Measurements from ENCODE around the gene CAPN11.

CAPN11 gene

DNA sequence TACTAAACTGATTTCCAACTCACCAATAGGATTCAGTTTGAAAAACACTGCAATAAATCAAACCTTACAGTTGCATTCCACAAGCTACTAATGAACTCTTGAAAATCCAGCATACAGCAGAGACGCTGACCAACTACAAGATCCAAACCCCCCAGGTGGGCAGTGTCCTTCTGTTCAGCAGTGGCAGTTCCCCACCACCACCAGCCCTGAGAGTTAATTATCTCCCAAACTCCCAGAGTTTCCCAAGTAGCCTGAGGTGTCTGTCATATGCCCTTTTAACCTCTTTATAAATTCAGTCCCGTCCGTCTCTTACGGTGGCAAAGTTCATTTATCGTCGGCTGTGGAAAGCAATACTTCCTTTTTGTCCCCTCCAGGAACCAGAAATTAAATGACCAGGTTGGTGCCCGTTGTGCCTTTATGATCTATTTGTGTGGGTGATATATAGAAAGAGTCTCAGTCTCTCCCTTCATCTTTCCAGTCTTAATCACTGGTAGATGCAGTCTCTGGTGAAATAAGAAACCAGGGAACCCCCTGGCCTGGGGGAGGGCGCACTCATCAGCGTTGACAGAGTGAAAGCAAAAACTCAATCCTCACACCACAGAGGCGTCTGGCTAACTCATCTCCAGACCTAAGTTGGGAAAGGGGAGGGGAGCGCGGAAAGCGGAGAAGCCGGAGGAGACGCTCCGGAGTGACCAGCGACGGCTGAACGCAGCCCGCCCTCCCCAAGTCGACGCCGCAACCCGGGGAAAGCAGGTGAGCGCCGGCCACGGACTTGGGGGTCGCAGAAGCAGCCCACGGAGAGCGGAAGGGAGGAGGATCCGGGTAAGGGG lies 32.1 kb upstream of the CAPN11 start:
- H3K36me3 Mint-ChIP-seq (ENCODE audit: low read depth), result peaks cover 16% of the 10 kb centered on the region
- peak overlapping the region; percentile 90 for H3K27ac Mint-ChIP-seq
- H3K4me3 Mint-ChIP-seq, result peak overlapping the region; percentile 82
- no peaks in the 10 kb centered on the region for H3K27me3 Mint-ChIP-seq (ENCODE audit: low read depth)
- peaks cover 39% of the 10 kb centered on the region for H3K4me1 Mint-ChIP-seq (ENCODE audit: low read depth)
- no peaks in the 10 kb centered on the region for H3K9me3 Mint-ChIP-seq

DNA sequence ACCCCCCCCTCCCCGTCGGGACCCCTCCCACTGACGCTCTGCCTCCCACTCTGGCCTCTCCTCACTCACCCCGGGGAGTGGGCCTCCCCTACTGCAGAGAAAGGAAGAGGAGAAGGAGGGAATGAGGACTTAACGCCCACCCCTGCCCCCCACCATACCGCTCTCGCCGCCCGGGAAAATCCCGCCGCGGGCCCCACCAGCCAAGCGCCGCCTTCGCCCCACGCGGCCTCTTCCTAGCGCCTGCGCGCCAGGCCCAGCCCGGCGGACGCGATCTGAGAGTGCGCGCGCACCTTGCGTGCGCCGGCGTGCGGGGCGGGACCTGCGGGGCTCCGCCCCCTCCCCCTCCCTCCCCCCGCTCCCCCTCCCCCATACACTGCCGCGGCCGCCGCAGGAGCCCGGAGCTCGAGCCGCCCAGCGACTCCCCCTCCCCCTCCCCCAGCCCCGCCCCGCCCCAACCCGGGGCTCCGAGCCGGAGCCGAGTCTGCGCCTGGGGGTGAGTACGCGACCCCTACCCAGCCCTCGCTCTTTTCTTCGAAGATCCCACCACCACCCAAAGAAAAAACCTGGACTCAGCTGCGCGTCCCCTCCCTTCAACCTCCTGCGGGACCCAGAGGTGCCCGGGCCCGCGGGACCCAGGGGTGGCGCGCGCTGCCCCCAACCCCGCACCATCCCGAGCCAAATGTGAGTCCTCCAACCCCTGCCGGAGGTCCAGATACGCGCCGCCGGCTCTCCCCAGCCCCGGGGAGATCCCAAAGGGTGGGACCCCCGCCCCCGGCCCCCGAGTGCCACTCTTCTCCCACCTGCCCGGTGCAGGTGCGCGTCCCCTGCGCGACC lies 31.2 kb upstream of the CAPN11 start, which contains the start of the genes MRPL14 and TMEM63B:
Gene MRPL14 (minus strand): TSS at position 267 of the 834 bp plus-strand sequence. CDS start 10,841 bp downstream, outside the sequence.
Gene TMEM63B (plus strand): TSS at position 369 of the 834 bp plus-strand sequence. CDS start 7,031 bp downstream, outside the sequence.
- H3K27ac Mint-ChIP-seq, result peak within 1 kb of the TSS; percentile 90
- peaks cover 44% of the 10 kb centered on the region for H3K4me1 Mint-ChIP-seq (ENCODE audit: low read depth)
- H3K27me3 Mint-ChIP-seq (ENCODE audit: low read depth), result no peaks in the 10 kb centered on the region
- no peaks in the 10 kb centered on the region for H3K9me3 Mint-ChIP-seq
- H3K4me3 Mint-ChIP-seq, result peak within 1 kb of the TSS; percentile 82
- peaks cover 17% of the 10 kb centered on the region for H3K36me3 Mint-ChIP-seq (ENCODE audit: low read depth)

DNA sequence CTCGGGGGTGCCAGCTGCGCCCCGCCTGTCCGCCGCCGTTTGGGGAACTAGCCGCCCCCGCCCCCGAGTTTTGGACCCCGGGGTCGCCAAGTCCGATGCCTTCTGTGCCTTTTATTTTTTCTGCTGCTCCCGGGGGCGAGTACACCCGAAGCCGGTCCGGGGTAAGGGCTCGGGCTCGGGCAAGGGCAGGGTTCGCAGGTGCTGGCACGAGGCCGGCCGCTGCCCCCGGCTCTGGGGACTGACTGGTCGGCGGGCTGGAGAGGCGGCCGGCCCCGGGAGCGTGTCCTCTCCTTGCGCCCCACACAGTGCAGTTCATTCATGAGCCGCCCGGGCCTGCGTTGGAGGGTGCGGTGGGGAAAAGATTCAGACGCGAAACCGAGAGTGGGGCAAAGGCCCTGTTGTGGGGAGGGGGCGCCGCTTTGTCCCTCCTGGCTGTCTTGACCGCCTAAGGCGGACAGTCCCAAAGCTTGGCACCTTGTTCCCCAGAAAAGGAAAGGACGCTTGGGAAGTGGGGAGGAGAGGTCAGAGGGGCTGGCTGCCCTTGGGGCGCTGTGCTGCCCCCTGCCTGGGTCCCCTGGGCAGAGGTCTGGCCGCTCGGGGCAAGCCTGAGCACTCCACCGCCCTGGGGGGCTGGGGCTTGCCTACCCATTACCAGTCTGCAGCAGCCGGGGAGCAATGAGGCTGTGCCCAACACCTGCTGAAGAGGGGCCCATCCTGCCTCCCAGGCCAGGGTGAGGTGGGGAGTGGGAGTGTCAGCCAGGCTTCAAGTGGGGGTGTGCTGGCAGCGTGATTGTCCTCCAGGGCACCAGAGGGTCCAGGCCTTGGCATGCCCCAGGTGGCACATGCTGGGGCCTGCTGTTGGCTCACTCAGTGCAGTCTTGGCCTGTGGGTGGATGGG lies 30.4 kb upstream of the CAPN11 start:
- Mint-ChIP-seq H3K27me3 (ENCODE audit: low read depth) (no peaks in the 10 kb centered on the region), H3K4me1 (ENCODE audit: low read depth) (peaks cover 35% of the 10 kb centered on the region), H3K36me3 (ENCODE audit: low read depth) (peaks cover 12% of the 10 kb centered on the region), H3K4me3 (peak overlapping the region; percentile 77), H3K27ac (peak overlapping the region; percentile 42), H3K9me3 (no peaks in the 10 kb centered on the region)

DNA sequence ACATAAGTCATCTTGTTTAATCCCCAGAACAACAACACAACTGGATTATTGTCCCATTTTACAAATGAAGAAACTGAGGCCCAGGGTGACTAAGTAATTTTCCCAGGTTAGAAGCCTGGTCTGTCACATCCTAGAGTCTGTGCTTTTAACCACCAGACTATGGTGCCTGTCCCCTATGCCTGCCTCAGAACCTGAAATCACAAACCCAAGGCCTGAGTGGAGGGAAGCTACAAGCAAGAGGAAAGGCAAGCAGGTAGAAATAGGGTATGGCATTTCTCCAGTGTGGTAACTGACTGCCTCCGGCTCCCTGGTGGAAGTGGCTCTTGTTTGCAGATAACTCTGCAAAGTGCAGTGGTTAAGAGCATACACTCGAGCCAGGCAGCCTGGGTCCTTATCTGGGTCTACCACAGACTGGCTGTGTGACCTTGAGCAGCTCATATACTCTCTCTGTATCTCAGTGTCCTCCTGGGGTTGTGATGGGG lies 28.7 kb upstream of the CAPN11 start:
- Mint-ChIP-seq H3K9me3 (no peaks in the 10 kb centered on the region), H3K27me3 (ENCODE audit: low read depth) (no peaks in the 10 kb centered on the region), H3K36me3 (ENCODE audit: low read depth) (peaks cover 11% of the 10 kb centered on the region), H3K27ac (no peak overlapping the region), H3K4me3 (peak overlapping the region; percentile 51), H3K4me1 (ENCODE audit: low read depth) (peaks cover 19% of the 10 kb centered on the region)

DNA sequence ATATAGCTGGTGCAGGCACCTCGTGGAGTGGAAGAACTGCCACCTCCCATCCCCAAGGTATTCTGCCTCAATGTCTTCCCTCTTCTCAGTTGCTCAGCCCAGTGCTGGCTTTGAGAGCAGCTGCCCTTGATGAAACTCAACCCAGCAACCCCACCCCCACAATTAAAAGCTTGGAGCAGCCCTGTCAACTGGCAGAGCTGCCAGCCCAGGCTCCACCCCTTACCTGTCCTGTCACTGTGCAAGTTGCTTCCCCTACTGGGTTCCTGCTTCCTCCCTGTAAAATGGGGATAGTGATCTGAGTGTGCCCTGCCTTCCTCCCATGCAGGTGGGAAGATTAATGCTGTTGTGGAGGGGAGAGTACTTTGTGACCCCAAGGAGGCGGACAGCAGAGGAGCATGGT lies 26.7 kb upstream of the CAPN11 start:
- Mint-ChIP-seq H3K9me3 (no peaks in the 10 kb centered on the region), H3K36me3 (ENCODE audit: low read depth) (peaks cover 7% of the 10 kb centered on the region), H3K27me3 (ENCODE audit: low read depth) (no peaks in the 10 kb centered on the region), H3K4me1 (ENCODE audit: low read depth) (peaks cover 7% of the 10 kb centered on the region), H3K4me3 (no peak overlapping the region), H3K27ac (no peak overlapping the region)

DNA sequence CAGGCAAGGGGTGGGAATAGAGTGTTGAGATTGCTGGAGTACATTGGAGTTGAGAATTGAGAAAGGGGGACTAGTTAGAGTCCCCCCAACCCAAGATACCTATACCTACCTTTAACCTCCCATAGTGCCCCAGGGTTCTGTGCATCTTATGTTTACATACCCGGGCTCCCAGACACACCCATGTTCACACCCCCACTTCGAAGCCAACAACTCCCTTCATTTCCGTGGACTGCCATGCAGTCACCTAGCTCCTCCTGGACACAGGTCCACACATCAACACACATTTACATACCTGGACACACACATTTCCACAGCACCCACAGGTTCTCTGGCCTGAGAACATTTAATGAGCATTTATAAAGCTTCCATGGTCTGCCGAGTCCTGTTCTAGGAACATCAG lies 26.1 kb upstream of the CAPN11 start:
- H3K27me3 Mint-ChIP-seq (ENCODE audit: low read depth), result no peaks in the 10 kb centered on the region
- peaks cover 7% of the 10 kb centered on the region for H3K36me3 Mint-ChIP-seq (ENCODE audit: low read depth)
- no peaks in the 10 kb centered on the region for H3K9me3 Mint-ChIP-seq
- H3K27ac Mint-ChIP-seq, result no peak overlapping the region
- H3K4me3 Mint-ChIP-seq, result no peak overlapping the region
- peaks cover 7% of the 10 kb centered on the region for H3K4me1 Mint-ChIP-seq (ENCODE audit: low read depth)

DNA sequence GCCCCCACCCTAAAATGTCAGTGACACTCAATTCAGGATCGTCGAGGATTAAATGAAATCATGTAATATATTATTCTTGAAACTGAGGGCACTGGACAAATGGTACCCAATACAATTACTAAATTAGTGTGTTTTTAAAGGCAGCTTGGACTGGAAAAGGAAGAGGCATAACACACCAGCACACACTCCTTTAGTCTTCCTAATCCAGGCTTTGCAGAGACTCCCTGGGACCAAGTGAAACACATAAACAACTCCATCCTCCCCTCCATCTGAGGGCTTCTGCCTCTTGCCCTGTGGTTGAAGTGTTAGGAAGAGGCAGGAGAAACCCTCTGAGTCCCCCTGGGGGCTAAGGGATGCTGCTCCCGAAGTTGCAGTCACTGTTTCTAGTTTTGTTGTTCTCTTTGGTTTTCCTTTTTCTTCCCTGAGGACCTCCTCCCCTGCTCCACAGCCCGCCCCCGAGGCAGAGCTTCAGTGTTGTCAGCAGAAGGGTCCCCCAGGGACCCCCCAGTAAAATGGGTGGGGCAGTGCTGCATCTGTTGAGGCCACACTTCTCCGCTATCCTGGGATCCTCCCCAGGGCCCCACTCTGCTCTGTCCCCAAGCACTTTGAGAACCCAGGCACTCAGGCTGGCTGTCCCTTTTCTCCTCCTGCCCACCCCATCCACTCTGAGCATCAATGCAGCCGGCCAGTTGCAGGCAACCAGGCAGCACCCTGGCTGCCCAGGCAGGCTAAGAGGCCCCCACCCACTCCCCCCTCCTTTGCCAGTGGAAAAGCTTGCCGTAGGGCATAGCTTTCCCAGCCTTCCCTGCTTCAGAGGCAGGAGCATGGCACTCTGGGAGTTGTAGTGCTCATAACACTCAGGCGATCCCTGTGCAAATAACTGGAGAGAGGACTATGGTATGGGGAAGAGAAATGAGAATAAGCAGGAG lies 25.4 kb upstream of the CAPN11 start:
- Mint-ChIP-seq H3K27ac (no peak overlapping the region), H3K4me1 (ENCODE audit: low read depth) (peaks cover 7% of the 10 kb centered on the region), H3K27me3 (ENCODE audit: low read depth) (no peaks in the 10 kb centered on the region), H3K4me3 (no peak overlapping the region), H3K36me3 (ENCODE audit: low read depth) (peaks cover 7% of the 10 kb centered on the region), H3K9me3 (no peaks in the 10 kb centered on the region)

DNA sequence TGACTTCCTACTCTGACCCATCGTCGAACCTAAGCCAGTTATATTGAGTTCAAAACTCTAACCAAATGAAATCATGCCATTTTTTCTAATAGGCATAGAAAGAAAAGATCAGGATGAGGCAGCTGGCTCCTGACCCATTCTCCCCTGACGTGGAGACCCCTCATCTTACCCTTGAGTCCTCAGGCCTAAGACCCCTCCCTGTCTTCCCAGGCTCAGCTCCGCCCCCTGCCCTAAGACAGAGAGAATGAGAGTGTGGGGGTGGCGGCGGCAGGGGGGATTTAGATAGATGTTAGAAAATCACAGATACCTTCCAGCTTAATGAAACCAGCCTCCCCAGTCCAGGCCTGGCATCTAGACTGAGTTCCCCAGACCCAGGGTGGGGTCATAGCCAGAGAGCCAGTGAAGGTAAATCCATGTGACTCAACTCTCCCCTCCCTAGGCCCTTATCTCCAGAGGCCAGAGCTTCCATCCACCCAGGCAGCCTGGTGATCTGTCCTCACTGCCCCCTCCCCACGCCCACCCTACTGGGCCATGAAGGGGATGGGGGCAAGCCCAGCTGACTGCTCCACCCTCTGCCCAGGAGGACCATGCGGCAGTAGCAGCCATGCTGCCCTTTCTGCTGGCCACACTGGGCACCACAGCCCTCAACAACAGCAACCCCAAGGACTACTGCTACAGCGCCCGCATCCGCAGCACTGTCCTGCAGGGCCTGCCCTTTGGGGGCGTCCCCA lies 24.5 kb upstream of the CAPN11 start:
- no peaks in the 10 kb centered on the region for H3K9me3 Mint-ChIP-seq
- H3K27me3 Mint-ChIP-seq (ENCODE audit: low read depth), result no peaks in the 10 kb centered on the region
- H3K36me3 Mint-ChIP-seq (ENCODE audit: low read depth), result peaks cover 7% of the 10 kb centered on the region
- H3K4me1 Mint-ChIP-seq (ENCODE audit: low read depth), result peaks cover 7% of the 10 kb centered on the region
- H3K27ac Mint-ChIP-seq, result no peak overlapping the region
- no peak overlapping the region for H3K4me3 Mint-ChIP-seq

DNA sequence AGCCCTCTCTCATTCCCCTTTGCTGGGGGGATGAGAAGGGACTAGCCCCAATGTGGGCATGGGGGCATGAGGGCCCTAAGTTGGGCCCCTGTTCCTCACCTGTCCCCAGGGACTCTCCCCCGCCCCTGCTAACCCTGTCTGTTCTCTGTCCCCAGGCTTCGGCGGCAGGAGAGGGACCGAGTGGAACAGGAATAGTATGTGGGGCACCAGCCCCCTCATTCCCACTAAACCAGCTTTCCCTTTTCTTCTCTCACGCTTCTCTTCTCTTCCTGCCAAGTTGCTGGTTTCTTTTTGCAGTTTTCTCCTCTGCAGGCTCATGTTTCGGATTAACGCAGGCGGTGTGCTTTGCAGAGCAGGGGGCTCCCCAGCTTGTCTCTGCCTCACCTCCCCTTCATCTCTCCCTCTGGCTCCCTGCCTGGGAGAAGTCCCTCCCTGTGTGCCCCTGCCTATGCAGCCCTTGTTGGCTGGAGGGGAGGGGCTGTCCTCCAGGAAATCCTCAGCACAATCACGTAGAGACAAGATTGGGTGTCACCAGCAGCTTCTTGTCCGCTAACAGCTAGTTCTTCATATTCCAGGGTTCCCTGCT lies 23.4 kb upstream of the CAPN11 start:
- H3K27me3 Mint-ChIP-seq (ENCODE audit: low read depth), result no peaks in the 10 kb centered on the region
- peaks cover 7% of the 10 kb centered on the region for H3K4me1 Mint-ChIP-seq (ENCODE audit: low read depth)
- no peaks in the 10 kb centered on the region for H3K9me3 Mint-ChIP-seq
- H3K27ac Mint-ChIP-seq, result no peak overlapping the region
- peaks cover 9% of the 10 kb centered on the region for H3K36me3 Mint-ChIP-seq (ENCODE audit: low read depth)
- H3K4me3 Mint-ChIP-seq, result no peak overlapping the region

DNA sequence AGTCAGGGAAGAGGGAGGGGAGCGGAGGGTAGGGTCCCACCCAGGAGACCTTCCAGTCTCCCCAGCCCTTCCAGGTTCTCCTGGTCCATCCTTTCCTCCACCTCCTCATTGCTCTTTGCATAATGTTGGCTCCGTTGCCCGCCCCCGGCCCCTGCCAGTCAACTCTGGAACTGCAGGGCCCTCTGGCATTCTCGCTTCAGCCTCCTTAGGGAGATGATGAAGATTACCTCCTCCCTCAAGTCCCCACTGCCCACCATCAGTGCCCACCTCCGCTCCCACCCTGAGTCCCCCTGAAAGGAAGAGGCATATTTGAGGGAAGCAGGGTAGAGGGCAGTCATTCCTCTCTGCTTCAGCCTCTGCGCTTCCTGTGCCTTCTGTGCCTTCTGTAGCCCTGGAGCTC lies 22.7 kb upstream of the CAPN11 start:
- no peaks in the 10 kb centered on the region for H3K9me3 Mint-ChIP-seq
- H3K27ac Mint-ChIP-seq, result no peak overlapping the region
- peaks cover 14% of the 10 kb centered on the region for H3K36me3 Mint-ChIP-seq (ENCODE audit: low read depth)
- no peaks in the 10 kb centered on the region for H3K27me3 Mint-ChIP-seq (ENCODE audit: low read depth)
- H3K4me1 Mint-ChIP-seq (ENCODE audit: low read depth), result peaks cover 7% of the 10 kb centered on the region
- H3K4me3 Mint-ChIP-seq, result no peak overlapping the region

DNA sequence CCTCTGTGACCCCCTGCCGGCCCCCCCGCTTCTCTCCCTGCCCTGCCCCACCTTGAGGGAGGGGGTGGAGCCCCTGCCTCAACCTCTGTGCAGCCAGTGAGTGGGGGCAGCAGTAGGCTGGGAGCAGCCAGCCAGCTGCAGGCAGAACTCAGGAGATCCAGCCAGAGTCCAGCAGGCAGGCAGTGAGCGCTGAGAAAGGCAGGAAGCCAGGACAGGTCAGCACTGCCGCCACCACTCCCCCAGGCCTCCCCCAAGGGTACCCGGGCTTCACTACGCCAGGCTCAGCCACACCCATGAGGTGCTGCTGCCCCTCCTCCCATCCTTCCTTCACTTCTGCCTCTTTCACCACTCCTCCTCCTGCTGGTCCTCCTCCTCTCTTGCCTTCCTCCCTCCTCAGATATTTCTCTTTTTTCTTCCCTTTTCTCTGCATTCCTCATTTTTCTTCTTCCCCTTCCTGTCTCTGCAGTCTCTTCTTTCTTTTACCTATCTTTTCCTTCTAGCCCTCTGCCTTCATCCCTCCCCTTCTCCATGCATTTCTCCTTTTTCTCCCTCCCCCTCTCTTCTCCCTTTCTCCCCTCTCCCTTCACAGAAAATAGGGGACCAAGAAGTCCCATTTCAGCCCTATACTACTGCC lies 19.8 kb upstream of the CAPN11 start:
- Mint-ChIP-seq H3K27ac (no peak overlapping the region), H3K4me3 (no peak overlapping the region), H3K4me1 (ENCODE audit: low read depth) (no peaks in the 10 kb centered on the region), H3K36me3 (ENCODE audit: low read depth) (peaks cover 16% of the 10 kb centered on the region), H3K27me3 (ENCODE audit: low read depth) (no peaks in the 10 kb centered on the region), H3K9me3 (no peaks in the 10 kb centered on the region)

DNA sequence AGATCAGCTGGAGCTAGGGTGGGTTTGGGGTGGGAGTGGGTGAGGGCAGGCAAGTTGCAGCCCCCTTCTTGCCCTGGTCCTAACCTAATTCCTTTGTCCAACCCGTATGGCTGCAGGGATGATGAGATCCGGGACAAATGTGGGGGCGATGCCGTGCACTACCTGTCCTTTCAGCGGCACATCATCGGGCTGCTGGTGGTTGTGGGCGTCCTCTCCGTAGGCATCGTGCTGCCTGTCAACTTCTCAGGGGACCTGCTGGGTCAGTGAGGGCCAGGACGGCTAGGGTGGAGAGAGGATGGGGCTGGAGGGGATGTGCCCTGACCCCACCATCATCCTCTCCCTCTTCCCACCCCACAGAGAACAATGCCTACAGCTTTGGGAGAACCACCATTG lies 19.3 kb upstream of the CAPN11 start:
- no peaks in the 10 kb centered on the region for H3K27me3 Mint-ChIP-seq (ENCODE audit: low read depth)
- H3K36me3 Mint-ChIP-seq (ENCODE audit: low read depth), result peaks cover 18% of the 10 kb centered on the region
- no peak overlapping the region for H3K4me3 Mint-ChIP-seq
- H3K27ac Mint-ChIP-seq, result no peak overlapping the region
- no peaks in the 10 kb centered on the region for H3K4me1 Mint-ChIP-seq (ENCODE audit: low read depth)
- H3K9me3 Mint-ChIP-seq, result no peaks in the 10 kb centered on the region

Measured in T-helper 1 cell treated with Interleukin-12 subunit alpha and Interleukin-12 subunit beta and Interleukin-4 antibody, amounts not matched to agents 30 μg/mL and 1 μg/mL, for 36 hours (primary cell).